Neural progenitor cell (in vitro differentiated cells): ENCODE results near the gene GATAD2A. TPM values are rescaled to one million over a fixed set of nuclear protein-coding genes. Genes with fewer than 3 reads are reported as not detected.

Experiments used
- DNase-seq: peaks from one replicate; pipeline ENCODE4 v3.0.0-alpha.2; 2016; ENCODE audit warnings: low spot score
- H2AFZ ChIP-seq: fragments of 200-600 bp; sonication (generic); replicated peaks from 2 replicates; pipeline ENCODE4 v1.6.1; 2016; ENCODE audit warnings: antibody characterized with exemption
- H3F3A ChIP-seq: fragments of 200-600 bp; sonication (generic); 2 replicates; pipeline ENCODE4 v1.6.1; 2016; ENCODE audit warnings: antibody characterized with exemption, low read depth
- H3K27ac ChIP-seq: fragments of 200-600 bp; sonication (generic); 2 replicates; pipeline ENCODE4 v1.5.1; 2016; ENCODE audit warnings: mild to moderate bottlenecking
- H3K27me3 ChIP-seq: fragments of 200-600 bp; sonication (generic); 2 replicates; pipeline ENCODE4 v1.6.1; 2016; ENCODE audit warnings: mild to moderate bottlenecking, moderate library complexity
- H3K36me3 ChIP-seq: fragments of 200-600 bp; sonication (generic); 2 replicates; pipeline ENCODE4 v1.5.1; 2016
- H3K4me1 ChIP-seq: fragments of 200-600 bp; sonication (generic); 2 replicates; pipeline ENCODE4 v1.6.1; 2016; ENCODE audit warnings: mixed run types
- H3K4me2 ChIP-seq: fragments of 200-600 bp; sonication (generic); 2 replicates; pipeline ENCODE4 v1.6.1; 2016
- H3K4me3 ChIP-seq: fragments of 200-600 bp; sonication (generic); 2 replicates; pipeline ENCODE4 v1.5.1; 2016
- H3K79me2 ChIP-seq: fragments of 200-600 bp; sonication (generic); 2 replicates; pipeline ENCODE4 v1.6.1; 2016; ENCODE audit warnings: low read depth
- H3K9ac ChIP-seq: fragments of 200-600 bp; sonication (generic); 2 replicates; pipeline ENCODE4 v1.6.1; 2016
- H3K9me3 ChIP-seq: fragments of 200-600 bp; sonication (generic); 2 replicates; pipeline ENCODE4 v1.5.1; 2016; ENCODE audit warnings: low read depth
- H4K20me1 ChIP-seq: fragments of 200-600 bp; sonication (generic); 2 replicates; pipeline ENCODE4 v1.6.1; 2016; ENCODE audit warnings: low read depth
- H3K27ac Mint-ChIP-seq: 3 replicates; pipeline ENCODE4 v1.8.0; 2021; ENCODE audit warnings: mixed read lengths
- H3K27me3 Mint-ChIP-seq: 2 replicates; pipeline ENCODE4 v1.8.0; 2022; ENCODE audit warnings: low read depth, mild to moderate bottlenecking, inconsistent platforms, moderate library complexity, mixed read lengths; ENCODE audit not compliant: insufficient read depth
- H3K36me3 Mint-ChIP-seq: 3 replicates; pipeline ENCODE4 v1.8.0; 2021; ENCODE audit warnings: mixed read lengths
- H3K4me1 Mint-ChIP-seq: 3 replicates; pipeline ENCODE4 v1.8.0; 2021; ENCODE audit warnings: mixed read lengths
- H3K4me3 Mint-ChIP-seq: 3 replicates; pipeline ENCODE4 v1.8.0; 2021; ENCODE audit warnings: mild to moderate bottlenecking, moderate library complexity, mixed read lengths
- H3K9me3 Mint-ChIP-seq: 3 replicates; pipeline ENCODE4 v1.8.0; 2020; ENCODE audit warnings: mixed read lengths
- CTCF ChIP-seq: fragments of 200-600 bp; sonication (generic); IDR thresholded peaks from 2 replicates; pipeline ENCODE4 v1.5.1; 2017; ENCODE audit warnings: antibody characterized with exemption, mild to moderate bottlenecking
- EZH2 ChIP-seq: fragments of 200-600 bp; sonication (generic); IDR thresholded peaks from 2 replicates; pipeline ENCODE4 v1.6.1; 2017; ENCODE audit warnings: antibody characterized with exemption, mild to moderate bottlenecking, moderate library complexity
- EZH2phosphoT487 ChIP-seq: fragments of 200-600 bp; sonication (generic); IDR thresholded peaks from 2 replicates; pipeline ENCODE4 v1.6.1; 2017; ENCODE audit warnings: antibody characterized with exemption
- total RNA-seq: library from RNA; depleted of rRNA; stranded (reverse); fragments of >200 nt; gene quantifications from 2 replicates; pipeline ENCODE4 v1.2.3, GENCODE V29; 2015; ENCODE audit warnings: low replicate concordance

Gene GATAD2A
- total RNA-seq, 1 donor from 2014 or later, result 37.9 TPM

- H4K20me1 ChIP-seq, result peaks cover 84% of the 10 kb centered on the region
- no peak overlapping the region for H3K4me3 ChIP-seq
- H3K27ac ChIP-seq, result no peak overlapping the region
- H3K36me3 ChIP-seq, result no peaks in the 10 kb centered on the region
- Mint-ChIP-seq H3K36me3 (peaks cover 27% of the 10 kb centered on the region), H3K4me3 (no peak overlapping the region), H3K27me3 (no peaks in the 10 kb centered on the region), H3K4me1 (peaks cover 17% of the 10 kb centered on the region), H3K27ac (no peak overlapping the region), H3K9me3 (peaks cover 9% of the 10 kb centered on the region)
- H3K9me3 ChIP-seq, result no peaks in the 10 kb centered on the region
- TF ChIP-seq CTCF, result no peak
- TF ChIP-seq EZH2phosphoT487, result no peak
- no peak for TF ChIP-seq EZH2
- H3K27me3 ChIP-seq, result no peaks in the 10 kb centered on the region
- no peak for DNase-seq
- no peaks in the 10 kb centered on the region for H3F3A ChIP-seq
- H3K79me2 ChIP-seq, result peaks cover 100% of the 10 kb centered on the region
- H3K4me1 ChIP-seq, result peaks cover 11% of the 10 kb centered on the region
- H3K4me2 ChIP-seq, result no peak overlapping the region
- no peak overlapping the region for H3K9ac ChIP-seq
- no peak overlapping the region for H2AFZ ChIP-seq
Measured at GRCh38 chr19:19416280-19416679, 10.8 kb downstream of the GATAD2A start.

- no peak overlapping the region for H3K9ac ChIP-seq
- no peak overlapping the region for H3K27ac ChIP-seq
- H3K4me1 ChIP-seq, result peaks cover 11% of the 10 kb centered on the region
- H3K27me3 Mint-ChIP-seq, result no peaks in the 10 kb centered on the region
- H3K4me3 ChIP-seq, result no peak overlapping the region
- peaks cover 27% of the 10 kb centered on the region for H3K36me3 Mint-ChIP-seq
- TF ChIP-seq EZH2 (no peak), EZH2phosphoT487 (no peak)
- H3K4me1 Mint-ChIP-seq, result peaks cover 19% of the 10 kb centered on the region
- H3K9me3 Mint-ChIP-seq, result peaks cover 9% of the 10 kb centered on the region
- H3K27ac Mint-ChIP-seq, result no peak overlapping the region
- peaks cover 100% of the 10 kb centered on the region for H3K79me2 ChIP-seq
- no peaks in the 10 kb centered on the region for H3K9me3 ChIP-seq
- H3K4me2 ChIP-seq, result no peak overlapping the region
- no peaks in the 10 kb centered on the region for H3F3A ChIP-seq
- no peaks in the 10 kb centered on the region for H3K36me3 ChIP-seq
- H2AFZ ChIP-seq, result no peak overlapping the region
- no peaks in the 10 kb centered on the region for H3K27me3 ChIP-seq
- no peak for DNase-seq
- peaks cover 85% of the 10 kb centered on the region for H4K20me1 ChIP-seq
- H3K4me3 Mint-ChIP-seq, result no peak overlapping the region
Measured at GRCh38 chr19:19417046-19417445, 11.6 kb downstream of the GATAD2A start.

GRCh38 chr19:19417628-19418245 is 12.3 kb downstream of the GATAD2A start:
- Histone ChIP-seq H3K27me3 (no peaks in the 10 kb centered on the region), H3K27ac (no peak overlapping the region), H3K79me2 (peaks cover 100% of the 10 kb centered on the region), H3K36me3 (no peaks in the 10 kb centered on the region), H3K4me2 (no peak overlapping the region), H3K4me1 (peaks cover 11% of the 10 kb centered on the region), H4K20me1 (peaks cover 82% of the 10 kb centered on the region), H3K9ac (no peak overlapping the region), H3K4me3 (no peak overlapping the region), H3F3A (no peaks in the 10 kb centered on the region), H3K9me3 (no peaks in the 10 kb centered on the region), H2AFZ (no peak overlapping the region)
- DNase-seq, result no peak
- TF ChIP-seq EZH2, result no peak
- no peak for TF ChIP-seq CTCF
- no peak for TF ChIP-seq EZH2phosphoT487
- peaks cover 6% of the 10 kb centered on the region for H3K9me3 Mint-ChIP-seq
- H3K27me3 Mint-ChIP-seq, result no peaks in the 10 kb centered on the region
- H3K36me3 Mint-ChIP-seq, result peaks cover 23% of the 10 kb centered on the region
- H3K4me1 Mint-ChIP-seq, result peaks cover 19% of the 10 kb centered on the region
- no peak overlapping the region for H3K27ac Mint-ChIP-seq
- H3K4me3 Mint-ChIP-seq, result no peak overlapping the region

- H2AFZ ChIP-seq, result no peak overlapping the region
- Mint-ChIP-seq H3K4me1 (peaks cover 19% of the 10 kb centered on the region), H3K27me3 (no peaks in the 10 kb centered on the region), H3K27ac (no peak overlapping the region), H3K9me3 (peaks cover 2% of the 10 kb centered on the region), H3K4me3 (peak overlapping the region; percentile 48), H3K36me3 (peaks cover 15% of the 10 kb centered on the region)
- peaks cover 100% of the 10 kb centered on the region for H3K79me2 ChIP-seq
- no peaks in the 10 kb centered on the region for H3K36me3 ChIP-seq
- H3K4me2 ChIP-seq, result no peak overlapping the region
- H3K4me1 ChIP-seq, result peaks cover 11% of the 10 kb centered on the region
- no peak for DNase-seq
- H3K27ac ChIP-seq, result no peak overlapping the region
- no peaks in the 10 kb centered on the region for H3K9me3 ChIP-seq
- peaks cover 82% of the 10 kb centered on the region for H4K20me1 ChIP-seq
- H3K27me3 ChIP-seq, result no peaks in the 10 kb centered on the region
- peak overlapping the region; percentile 11 for H3K9ac ChIP-seq
- no peaks in the 10 kb centered on the region for H3F3A ChIP-seq
- H3K4me3 ChIP-seq, result no peak overlapping the region
- no peak for TF ChIP-seq CTCF
- no peak for TF ChIP-seq EZH2phosphoT487
- TF ChIP-seq EZH2, result no peak
Measured at GRCh38 chr19:19418555-19419260, 13.2 kb downstream of the GATAD2A start.
